Muscle of back (tissue), 11 donors: ENCODE results near the gene MSMO1. TPM values are rescaled to one million over a fixed set of nuclear protein-coding genes. Genes with fewer than 3 reads are reported as not detected.

Experiments
- DNase-seq, 3 donors: peaks; one replicate each; pipeline versions ENCODE4 v3.0.0 to v3.0.0-alpha.2; 2013
- polyA plus RNA-seq, 10 donors: library from polyadenylated mRNA; unstranded; fragments of 120-200 nt; gene quantifications; one replicate each; pipeline ENCODE4 v1.2.1, GENCODE V29; 2013; ENCODE audit not compliant: insufficient read length in 10 of 10

Gene MSMO1
- polyA plus RNA-seq, 10 donors = 18.2 to 39.5 (median 29.9) TPM

DNA sequence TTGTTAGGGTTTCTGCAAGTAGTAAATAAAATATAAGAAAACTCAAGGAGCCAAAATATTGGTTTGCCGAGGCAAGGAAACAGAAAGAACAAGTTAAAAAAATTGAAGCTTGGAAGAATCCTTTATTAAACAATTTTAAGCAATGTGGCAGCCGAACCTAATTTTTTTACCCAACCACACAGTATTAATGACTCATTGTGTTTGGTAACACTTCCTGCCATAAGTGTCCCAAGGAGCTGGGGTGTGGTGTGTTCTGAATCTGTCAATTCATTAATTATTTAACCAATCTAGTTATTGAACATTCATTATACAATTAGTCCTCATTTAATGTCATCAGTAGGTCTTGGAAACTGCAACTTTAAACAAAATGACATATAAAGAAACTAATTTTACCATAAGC lies 32.0 kb downstream of the MSMO1 start:
- no peak for DNase-seq

DNA sequence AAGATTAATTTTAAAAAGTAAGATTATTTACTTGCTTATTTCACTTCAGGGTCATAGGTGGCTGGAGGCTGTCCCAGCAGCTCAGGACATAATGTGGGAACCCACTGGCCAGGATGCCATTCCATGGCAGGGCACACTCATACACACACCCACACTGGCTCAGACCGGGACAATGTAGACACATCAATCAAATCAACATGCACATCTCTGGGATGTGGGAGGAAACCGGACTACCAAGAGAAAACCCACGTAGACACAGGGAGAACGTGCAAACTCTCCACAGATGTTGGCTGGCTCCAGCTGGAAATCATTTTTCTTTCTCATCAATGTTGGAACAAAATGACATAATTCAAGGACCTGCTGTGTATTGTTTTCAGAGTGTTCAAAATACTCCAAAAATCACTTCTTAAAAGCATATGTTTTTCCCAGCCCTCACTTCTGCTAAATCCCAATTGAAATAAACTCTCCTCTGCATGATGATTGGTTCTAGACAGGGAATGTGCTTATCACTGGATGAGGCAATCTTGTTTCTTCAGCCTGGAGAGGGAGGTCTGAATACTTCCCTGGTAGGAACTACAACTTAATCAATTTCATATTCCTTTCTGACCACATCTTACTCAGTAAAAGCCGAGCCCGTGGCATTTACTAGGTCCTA lies 32.7 kb downstream of the MSMO1 start:
- DNase-seq = peak in 2 of 3 donors; percentile 45 to 74

DNA sequence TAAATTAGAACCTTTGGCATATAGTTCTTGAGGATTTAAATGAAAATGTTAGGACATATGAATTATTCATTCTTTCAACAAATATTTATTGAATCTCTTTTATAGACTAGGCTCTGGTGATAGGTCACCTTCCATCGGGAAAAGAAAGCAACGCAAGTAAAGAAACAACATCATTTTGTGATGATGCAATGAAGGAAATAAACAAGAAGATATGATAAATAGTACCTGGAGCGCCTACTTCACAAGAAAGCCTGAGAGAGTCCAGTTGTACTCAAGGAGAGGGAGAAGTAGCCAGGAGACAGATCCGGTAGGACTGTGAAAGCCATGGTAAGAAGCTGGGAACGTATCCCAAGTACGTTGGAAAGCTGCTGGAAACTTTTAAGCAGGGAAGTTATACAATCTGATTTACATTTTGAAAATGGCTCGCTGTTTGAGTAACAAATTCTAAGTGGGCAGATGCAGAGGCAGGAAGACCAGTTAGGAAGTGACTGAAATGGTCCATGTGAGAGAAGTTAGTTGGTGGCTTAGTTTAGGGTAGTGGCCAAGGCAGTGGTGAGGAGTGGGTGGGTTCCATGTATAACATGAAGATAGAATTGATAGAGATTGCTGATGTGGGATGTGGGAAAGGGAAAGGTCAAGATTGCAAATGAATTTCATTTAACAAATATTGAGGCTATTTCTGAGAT lies 33.7 kb downstream of the MSMO1 start:
- DNase-seq = peak in 1 of 3 donors; percentile 50

DNA sequence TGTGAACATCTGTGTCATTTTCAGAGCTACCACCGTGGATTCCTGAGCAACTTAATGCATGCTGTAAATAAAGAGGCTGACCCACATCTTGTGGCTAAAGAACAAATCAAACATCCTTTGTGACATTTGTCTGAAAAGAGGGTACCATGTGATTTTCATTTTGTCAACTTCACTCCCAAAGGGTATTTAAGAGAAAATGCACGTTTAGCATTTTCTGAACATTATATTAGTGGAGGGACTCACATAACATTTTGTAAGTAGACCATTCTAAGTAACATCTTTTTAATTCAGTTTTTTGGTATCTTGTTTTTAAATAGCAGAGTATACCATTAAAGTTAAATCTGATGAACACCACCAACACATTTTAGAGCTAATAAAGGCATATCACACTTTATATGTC lies 34.3 kb downstream of the MSMO1 start:
- no peak for DNase-seq

DNA sequence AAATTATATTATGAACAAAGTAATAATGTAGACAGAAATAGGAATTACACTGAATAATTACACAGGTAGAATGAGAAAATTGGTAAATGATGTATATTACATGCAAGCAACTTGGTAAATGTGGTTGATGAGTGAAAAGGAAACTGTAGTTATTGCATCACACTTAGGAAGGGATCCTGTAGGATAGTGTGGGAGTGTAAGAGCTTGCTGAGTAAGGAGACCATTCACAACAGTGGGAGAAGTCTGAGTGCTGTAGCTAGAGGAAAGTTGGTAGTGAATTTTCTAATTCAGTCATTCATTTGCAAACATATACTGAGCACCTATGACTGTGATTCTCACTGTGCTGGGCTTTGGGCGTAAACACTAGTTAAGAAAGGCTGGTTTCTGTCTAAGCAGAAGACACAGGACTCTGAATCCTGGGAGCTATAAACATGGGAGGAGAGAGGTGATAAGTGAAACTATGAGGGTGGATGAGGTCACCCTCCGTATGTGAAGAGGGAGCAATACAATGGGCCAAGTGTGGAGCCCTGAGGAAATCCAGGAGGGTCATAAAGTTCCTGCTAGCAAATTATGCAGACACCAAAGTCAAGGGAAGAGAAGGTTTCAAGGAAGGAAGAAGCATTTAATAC lies 37.1 kb downstream of the MSMO1 start:
- DNase-seq = no peak

DNA sequence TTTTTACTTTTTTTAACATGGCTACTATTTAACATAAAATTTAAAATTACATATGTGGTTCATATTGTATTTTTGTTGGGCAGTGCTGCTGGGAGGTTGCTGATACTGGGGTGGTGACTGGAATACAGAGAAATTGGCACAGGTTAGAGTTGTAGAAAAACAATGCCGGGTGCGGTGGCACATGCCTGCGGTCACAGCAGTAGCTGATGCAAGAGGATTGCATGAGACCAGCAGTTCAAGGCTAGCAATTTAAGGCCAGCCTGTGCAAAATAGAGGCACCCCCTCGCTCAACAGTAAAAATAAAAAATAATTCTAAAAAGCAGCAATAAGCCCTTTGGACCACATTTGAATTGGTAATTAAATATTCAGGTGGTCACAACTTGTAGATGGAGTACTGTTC lies 39.6 kb downstream of the MSMO1 start:
- DNase-seq = no peak

DNA sequence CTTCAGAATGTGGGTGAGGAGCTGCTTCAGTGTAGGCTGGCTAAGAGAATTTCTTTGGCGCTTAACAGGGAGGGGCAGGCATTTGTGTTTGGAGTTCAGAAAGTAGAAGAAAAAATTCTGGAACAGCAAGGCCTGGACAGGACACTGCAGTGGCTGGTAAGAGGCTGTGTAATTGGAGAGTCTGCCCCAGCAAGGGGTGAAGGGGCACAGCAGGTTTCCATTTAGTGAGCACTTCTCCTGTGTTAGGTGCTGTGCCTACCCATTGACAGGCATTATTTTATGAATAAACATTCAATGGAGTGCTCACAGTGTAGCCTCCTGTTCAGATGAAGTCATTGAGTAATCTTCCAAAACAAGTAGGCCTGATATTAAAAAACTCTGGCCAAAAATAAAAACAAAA lies 40.6 kb downstream of the MSMO1 start:
- no peak for DNase-seq

DNA sequence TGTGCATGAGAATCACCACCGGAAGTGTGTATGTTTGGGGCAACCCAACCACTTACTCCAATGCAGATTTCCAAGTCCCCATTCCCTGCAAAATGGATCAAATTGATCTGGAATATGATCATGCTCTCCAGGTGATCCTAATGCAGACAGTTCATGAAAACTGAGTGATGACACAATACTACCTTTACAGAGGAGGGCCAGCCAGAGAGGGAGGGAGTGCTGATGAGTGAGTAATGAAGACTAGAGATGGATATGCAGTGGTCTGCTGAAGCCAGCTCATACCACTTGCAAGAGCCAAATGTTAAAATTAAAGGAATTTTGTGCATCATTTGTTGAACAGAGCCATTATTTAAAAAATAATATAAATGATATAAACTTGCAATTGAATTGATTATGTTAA lies 41.1 kb downstream of the MSMO1 start:
- no peak for DNase-seq

DNA sequence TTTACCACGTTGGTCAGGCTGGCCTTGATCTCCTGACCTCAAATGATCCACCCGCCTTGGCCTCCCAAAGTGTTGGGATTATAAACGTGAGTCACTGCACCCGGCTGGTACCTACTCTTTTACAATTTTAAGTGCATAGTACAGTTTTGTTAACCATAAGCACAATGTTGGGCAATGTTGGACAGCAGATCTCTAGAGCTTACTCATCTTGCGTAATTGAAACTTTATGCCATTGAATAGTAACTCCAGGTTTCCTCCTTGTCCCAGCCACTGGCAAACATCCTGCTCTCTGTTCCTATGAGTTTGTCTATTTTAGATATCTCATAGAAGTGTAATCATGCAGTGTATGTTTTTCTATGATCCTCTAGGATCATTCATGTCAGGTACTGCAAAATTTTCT lies 42.1 kb downstream of the MSMO1 start:
- DNase-seq = no peak

DNA sequence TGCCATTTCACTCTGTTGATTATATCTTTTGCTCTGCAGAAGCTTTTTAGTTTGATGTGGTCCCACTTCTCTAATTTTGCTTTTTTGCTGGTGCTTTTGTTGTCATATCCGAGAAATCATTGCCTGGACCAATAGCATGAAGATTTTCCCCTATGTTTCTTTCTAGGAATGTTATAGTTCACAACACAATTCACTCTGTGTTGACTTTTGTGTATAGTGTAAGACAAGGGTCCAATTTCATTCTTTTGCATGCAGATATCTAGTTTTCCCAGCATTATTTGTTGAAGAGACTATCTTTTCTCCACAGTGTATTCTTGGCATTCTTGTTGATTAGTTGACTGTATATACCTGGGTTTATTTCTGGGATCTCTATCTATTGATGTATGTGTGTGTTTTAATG lies 43.1 kb downstream of the MSMO1 start:
- no peak for DNase-seq

DNA sequence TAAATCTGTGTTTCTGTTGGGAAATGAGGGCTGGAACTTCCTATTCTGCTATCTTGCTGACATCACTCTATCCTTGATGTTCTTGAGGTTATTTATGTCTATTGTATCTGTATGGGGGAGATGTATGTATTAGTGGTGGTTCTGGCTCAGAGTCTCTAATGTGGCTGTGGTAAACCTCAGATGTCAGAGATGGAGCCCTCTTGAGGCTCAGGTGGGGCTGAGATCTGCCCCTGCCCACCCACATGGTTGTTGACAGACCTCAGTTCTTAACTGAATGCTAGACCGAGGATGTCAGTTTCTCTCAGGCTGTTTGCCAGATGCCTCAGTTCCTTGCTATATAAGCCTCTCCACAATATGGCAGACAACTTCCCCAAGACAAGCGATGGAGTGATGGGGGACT lies 48.0 kb downstream of the MSMO1 start:
- no peak for DNase-seq

DNA sequence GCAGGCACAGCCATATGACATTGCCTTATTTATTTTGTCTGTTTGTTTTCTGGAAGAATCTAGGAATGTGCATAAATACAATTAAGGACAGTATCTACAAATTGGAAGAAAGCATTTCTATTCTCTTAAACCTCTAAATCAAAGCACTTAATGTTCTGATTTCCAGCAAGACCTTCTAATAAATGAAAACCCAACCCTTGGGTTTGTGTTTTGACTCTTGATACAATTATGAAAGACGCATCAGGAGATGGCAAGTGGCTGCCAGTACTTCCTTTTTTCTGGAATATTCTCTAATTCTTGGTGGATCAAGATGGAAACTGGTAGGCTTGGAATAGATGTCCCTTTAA lies 50.9 kb downstream of the MSMO1 start:
- peak in 1 of 3 donors; percentile 29 for DNase-seq

DNA sequence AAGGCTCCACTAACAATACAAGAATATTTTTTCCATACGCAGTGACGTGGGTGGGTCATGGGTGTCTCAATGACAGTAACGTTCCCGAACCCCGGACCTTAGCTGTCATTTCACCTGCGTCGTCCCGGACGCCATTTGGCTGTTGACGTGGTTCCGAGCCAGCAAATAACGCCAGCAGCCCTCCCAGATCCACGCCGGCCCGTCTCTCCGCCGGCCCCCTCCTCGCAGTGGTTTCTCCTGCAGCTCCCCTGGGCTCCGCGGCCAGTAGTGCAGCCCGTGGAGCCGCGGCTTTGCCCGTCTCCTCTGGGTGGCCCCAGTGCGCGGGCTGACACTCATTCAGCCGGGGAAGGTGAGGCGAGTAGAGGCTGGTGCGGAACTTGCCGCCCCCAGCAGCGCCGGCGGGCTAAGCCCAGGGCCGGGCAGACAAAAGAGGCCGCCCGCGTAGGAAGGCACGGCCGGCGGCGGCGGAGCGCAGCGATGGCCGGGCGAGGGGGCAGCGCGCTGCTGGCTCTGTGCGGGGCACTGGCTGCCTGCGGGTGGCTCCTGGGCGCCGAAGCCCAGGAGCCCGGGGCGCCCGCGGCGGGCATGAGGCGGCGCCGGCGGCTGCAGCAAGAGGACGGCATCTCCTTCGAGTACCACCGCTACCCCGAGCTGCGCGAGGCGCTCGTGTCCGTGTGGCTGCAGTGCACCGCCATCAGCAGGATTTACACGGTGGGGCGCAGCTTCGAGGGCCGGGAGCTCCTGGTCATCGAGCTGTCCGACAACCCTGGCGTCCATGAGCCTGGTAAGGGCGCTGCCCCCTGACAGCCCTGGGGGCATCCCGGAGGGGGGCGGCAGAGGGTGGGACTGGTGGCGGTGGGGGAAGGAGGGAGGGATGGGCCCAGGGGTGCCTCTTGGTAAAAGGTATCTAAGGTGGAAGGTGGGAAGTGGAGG lies 51.5 kb downstream of the MSMO1 start, which contains the start of gene CPE:
Gene CPE (plus strand): TSS at position 264 of the 933 bp plus-strand sequence. CDS start 214 bp downstream, at position 478.
- DNase-seq = peak; percentile 67 to 93 (median 82)

DNA sequence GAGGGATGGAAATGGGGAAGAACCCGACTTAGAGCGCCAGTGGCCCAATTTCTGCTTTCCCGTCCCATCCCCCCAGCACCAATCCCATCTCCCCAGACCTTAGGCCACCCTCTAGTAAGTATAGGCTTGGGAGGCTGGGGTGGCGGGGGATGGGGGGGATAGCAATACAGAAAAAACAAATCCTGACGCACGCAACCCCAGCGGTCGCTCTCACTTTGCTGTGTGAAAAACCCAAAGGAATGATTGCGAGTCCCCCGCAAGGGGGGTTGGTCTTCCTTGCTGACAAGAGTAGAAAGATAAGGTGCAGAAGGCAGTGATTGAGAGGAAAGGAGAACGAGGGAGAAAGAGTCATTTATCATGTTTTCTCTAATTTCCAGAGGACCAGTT lies 52.2 kb downstream of the MSMO1 start:
- peak in 1 of 3 donors; percentile 56 for DNase-seq

DNA sequence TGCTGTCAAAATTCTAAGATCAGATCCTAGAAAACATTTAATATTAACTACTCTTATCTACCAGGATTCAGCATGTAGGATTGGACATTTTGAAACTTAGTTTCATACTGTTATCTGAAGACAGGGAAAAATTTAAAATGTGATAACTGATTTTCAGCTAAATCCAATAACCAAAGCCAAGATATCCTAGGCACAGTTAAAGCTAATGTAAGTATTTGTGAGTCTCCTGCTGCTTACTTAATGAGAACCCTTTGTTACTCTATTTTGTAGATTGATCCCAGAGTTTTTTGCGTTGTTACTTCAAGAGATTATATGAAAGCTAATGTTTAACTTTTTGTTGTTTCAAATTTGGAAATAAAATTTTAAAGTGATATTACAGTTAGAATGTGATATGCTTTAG lies 53.3 kb downstream of the MSMO1 start:
- no peak for DNase-seq

DNA sequence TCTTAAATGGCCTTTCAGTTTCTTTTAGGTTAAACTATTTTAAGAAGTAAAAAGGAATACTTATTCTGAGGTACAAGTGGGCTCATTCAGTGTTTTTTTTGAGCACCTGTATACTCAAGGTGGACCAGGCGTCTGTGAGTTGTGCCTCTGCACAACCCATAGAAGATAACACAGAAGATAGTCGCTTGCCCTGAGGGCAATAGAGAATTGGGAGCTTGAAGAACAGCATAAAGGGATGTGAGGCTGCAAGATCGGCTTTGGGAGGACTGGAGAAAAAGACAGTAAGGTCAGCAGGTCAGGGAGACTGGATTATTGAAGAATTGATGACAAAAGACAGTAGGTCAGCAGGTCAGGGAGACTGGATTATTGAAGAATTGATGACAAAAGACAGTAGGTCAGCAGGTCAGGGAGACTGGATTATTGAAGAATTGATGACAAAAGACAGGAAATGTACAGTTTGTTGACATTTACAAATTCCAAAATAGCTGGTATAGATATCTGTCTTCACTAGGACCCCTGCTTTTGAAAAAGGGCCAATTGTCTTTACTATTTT lies 54.4 kb downstream of the MSMO1 start:
- no peak for DNase-seq

DNA sequence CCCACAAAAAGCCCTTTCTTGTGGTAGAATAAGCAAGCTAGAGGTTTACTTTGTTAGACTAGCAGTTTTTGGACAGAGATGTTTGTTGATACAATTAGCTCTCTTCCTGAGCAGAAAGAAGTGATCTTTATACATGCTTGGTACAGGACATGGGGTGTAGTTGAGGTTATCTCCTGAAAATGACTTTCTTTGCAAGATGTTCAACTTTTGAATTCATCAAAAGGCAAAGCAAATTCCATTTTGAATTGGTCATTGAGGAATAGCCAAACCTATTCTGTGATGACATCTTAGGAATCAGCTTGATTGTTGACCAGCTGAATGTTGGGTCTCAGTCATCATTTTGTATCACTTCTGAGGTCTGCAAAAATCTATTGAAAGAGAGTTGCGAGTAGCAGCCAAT lies 55.2 kb downstream of the MSMO1 start:
- DNase-seq = no peak

DNA sequence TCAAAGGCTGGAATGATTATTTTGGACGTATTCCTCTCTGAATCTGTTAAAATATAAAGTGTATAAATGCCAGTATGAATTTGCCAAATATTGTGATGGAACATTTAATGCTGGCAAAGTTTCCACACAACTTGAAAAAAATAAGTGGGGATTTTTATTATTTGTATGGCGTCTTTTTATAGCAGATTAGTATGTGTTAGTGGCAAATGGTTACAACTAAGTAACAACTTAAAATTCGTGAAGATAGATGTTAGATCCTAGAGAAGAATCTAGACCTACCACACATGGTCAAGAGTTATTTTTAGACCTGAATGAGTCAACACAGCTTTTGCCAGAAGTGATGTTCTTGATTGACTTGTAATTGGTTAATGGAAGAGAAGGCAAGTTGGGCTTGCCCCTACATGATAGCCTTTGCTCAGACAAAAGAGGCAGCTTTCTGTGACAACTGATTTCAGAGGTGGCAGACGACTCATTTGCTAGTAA lies 56.2 kb downstream of the MSMO1 start:
- peak in 1 of 3 donors; percentile 30 for DNase-seq

DNA sequence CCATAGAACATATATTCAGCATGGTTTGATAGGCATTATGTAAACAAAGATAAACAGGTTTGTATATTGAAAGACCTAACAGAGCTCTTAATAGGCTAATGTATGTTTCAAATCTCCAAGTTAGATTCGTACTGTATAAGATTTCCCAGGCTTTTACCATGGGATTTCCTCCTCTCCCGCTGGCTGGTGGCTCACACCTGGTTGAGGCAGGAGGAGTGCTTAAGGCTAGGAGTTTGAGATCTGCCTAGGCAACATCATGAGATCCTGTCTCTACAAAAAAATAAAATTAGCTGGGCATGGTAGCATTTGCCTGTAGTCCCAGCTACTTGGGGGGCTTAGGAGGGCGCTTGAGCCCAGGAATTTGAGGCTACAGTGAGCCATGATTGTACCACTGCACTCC lies 56.7 kb downstream of the MSMO1 start:
- no peak for DNase-seq

DNA sequence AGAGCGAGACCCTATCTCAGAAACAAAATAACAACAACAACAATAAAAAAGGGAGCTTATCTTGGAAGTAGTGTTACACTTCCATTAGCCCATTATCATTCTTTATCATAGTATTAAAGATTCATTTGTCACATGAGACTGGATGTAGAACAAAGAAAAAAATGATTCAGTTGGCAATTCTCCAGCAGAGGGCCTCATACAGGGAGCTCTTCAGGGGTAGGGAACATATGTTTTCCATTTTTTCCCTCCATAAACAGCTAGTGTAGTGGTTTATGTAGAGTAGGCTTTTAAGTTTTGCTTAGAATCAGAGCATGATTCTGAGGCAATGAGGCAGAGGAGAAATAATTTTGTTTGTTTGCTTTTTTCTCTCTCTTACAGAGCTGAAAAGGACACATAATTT lies 57.1 kb downstream of the MSMO1 start:
- peak in 2 of 3 donors; percentile 47 to 71 for DNase-seq

DNA sequence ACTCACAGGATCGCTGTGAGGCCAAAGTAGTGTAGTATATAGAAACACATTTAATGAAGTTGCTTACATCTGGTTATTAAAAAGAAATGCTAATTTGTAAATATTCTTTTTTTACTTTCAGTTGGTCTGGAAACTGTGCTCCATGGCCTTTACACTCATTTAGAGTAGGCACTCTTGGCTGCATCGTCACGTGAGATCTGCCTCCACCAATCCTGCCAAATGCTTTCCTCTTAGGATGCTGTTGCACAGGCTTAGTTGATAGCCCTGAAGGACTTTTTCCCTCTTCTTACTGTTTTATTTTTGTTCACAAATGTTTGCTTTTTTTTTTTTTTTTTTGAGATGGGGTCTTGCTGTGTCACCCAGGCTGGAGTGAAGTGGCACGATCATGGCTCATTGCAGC lies 57.7 kb downstream of the MSMO1 start:
- DNase-seq = no peak

DNA sequence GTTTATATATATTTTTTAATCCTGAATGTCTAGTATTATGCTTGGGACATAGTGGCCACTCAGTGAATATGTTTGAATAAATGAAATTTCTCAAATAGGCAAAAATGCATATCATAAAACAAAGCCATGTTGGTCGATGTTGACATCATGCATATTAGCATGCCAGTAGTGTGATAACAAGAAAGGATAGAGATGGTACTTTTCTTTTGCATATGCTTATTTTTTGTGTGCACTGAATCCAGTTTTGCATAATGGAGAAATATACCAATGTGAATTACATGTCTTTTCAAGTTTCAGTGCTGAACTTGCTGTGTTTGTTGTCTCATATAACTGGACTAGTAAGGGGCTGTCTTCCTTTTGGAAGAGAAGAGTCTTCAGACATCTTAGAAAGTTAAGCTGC lies 58.9 kb downstream of the MSMO1 start:
- DNase-seq = no peak
